NCI-H1417 (cell line): Measurements from ENCODE around the gene GPR183.
A peak's percentile ranks its signal among the peaks of the same experiment; 100 is the strongest.

Source experiments
- DNase-seq, 3 experiments: peaks; one replicate each; lab custom pipeline; 2025; lab: John Stamatoyannopoulos, UW

GPR183 gene

GRCh38 chr13:99312493-99312883, 5.3 kb upstream of the GPR183 start:
- no peak for DNase-seq

- DNase-seq: no peak
Measured at GRCh38 chr13:99311748-99312492, 4.7 kb upstream of the GPR183 start.

- DNase-seq: no peak
Measured at GRCh38 chr13:99311137-99311536, 3.9 kb upstream of the GPR183 start.

GRCh38 chr13:99310382-99311031, 3.3 kb upstream of the GPR183 start:
- no peak for DNase-seq

GRCh38 chr13:99308471-99309087, 1.4 kb upstream of the GPR183 start:
- no peak for DNase-seq

GRCh38 chr13:99307648-99308339, 595 bp upstream of the GPR183 start:
- peak in 2 of 3 experiments; percentile 23 to 61 for DNase-seq

- no peak for DNase-seq
Measured at GRCh38 chr13:99305566-99305965, 1.6 kb downstream of the GPR183 start.

- DNase-seq: no peak
Measured at GRCh38 chr13:99305158-99305557, 2.0 kb downstream of the GPR183 start.

GRCh38 chr13:99304541-99304940, 2.7 kb downstream of the GPR183 start:
- no peak for DNase-seq

GRCh38 chr13:99303863-99304521, 3.2 kb downstream of the GPR183 start:
- no peak for DNase-seq

- no peak for DNase-seq
Measured at GRCh38 chr13:99302637-99303505, 4.3 kb downstream of the GPR183 start.

GRCh38 chr13:99301913-99302636, 5.1 kb downstream of the GPR183 start:
- no peak for DNase-seq

GRCh38 chr13:99301056-99301838, 6.0 kb downstream of the GPR183 start:
- DNase-seq: no peak

GRCh38 chr13:99299920-99300341, 7.3 kb downstream of the GPR183 start:
- DNase-seq: peak in 1 of 3 experiments; percentile 96

- no peak for DNase-seq
Measured at GRCh38 chr13:99299256-99299919, 7.8 kb downstream of the GPR183 start.

- DNase-seq: no peak
Measured at GRCh38 chr13:99298056-99298455, 9.1 kb downstream of the GPR183 start.

GRCh38 chr13:99297331-99297730, 9.9 kb downstream of the GPR183 start:
- no peak for DNase-seq

GRCh38 chr13:99296398-99296797, 10.8 kb downstream of the GPR183 start:
- no peak for DNase-seq
